ENCODE data around the gene MED27.

The MED27 gene

GRCh38 chr9:131992906-131993657 lies 86.6 kb downstream of the MED27 start:
- no peak for DNase-seq
- Histone ChIP-seq H3K9me3 (no peaks in the 10 kb centered on the region), H3K36me3 (no peaks in the 10 kb centered on the region), H3K4me1 (peaks cover 25% of the 10 kb centered on the region), H3K4me3 (ENCODE audit: low read depth, low read length) (no peak overlapping the region), H3K27me3 (no peaks in the 10 kb centered on the region)
- no peak for TF ChIP-seq CTCF (IDR thresholded peaks at IDR 0.05; ENCODE audit: low read depth, low read length)

- TF ChIP-seq CTCF (IDR thresholded peaks at IDR 0.05; ENCODE audit: low read depth, low read length), result no peak
- Histone ChIP-seq H3K36me3 (no peaks in the 10 kb centered on the region), H3K4me3 (ENCODE audit: low read depth, low read length) (no peak overlapping the region), H3K27me3 (no peaks in the 10 kb centered on the region), H3K9me3 (no peaks in the 10 kb centered on the region), H3K4me1 (no peaks in the 10 kb centered on the region)
- DNase-seq, result no peak
Observed at GRCh38 chr9:131987232-131987631, 92.4 kb downstream of the MED27 start.

GRCh38 chr9:131986576-131986975 lies 93.1 kb downstream of the MED27 start:
- no peaks in the 10 kb centered on the region for H3K27me3 ChIP-seq
- no peak overlapping the region for H3K4me3 ChIP-seq (ENCODE audit: low read depth, low read length)
- no peak for DNase-seq
- H3K9me3 ChIP-seq, result no peaks in the 10 kb centered on the region
- H3K4me1 ChIP-seq, result no peaks in the 10 kb centered on the region
- no peak for TF ChIP-seq CTCF (IDR thresholded peaks at IDR 0.05; ENCODE audit: low read depth, low read length)
- H3K36me3 ChIP-seq, result no peaks in the 10 kb centered on the region

- Histone ChIP-seq H3K4me3 (ENCODE audit: low read depth, low read length) (no peak overlapping the region), H3K36me3 (no peaks in the 10 kb centered on the region), H3K9me3 (no peaks in the 10 kb centered on the region), H3K4me1 (peaks cover 4% of the 10 kb centered on the region), H3K27me3 (no peaks in the 10 kb centered on the region)
- TF ChIP-seq CTCF (IDR thresholded peaks at IDR 0.05; ENCODE audit: low read depth, low read length), result no peak
- no peak for DNase-seq
Observed at GRCh38 chr9:131986089-131986488, 93.6 kb downstream of the MED27 start.

GRCh38 chr9:131984564-131984963 lies 95.1 kb downstream of the MED27 start:
- no peak for DNase-seq
- no peaks in the 10 kb centered on the region for H3K9me3 ChIP-seq

More at GRCh38 chr9:131984564-131984963, 95.1 kb downstream of the MED27 start:
- Histone ChIP-seq H3K27me3 (no peaks in the 10 kb centered on the region), H3K36me3 (no peaks in the 10 kb centered on the region), H3K4me1 (peaks cover 6% of the 10 kb centered on the region), H3K4me3 (ENCODE audit: low read depth, low read length) (no peak overlapping the region)
- TF ChIP-seq CTCF (IDR thresholded peaks at IDR 0.05; ENCODE audit: low read depth, low read length), result no peak

Measured in BE2C (cell line).